GM21381 (cell line): ENCODE results near the gene CMSS1.

Experiments used
- ATAC-seq: cut with Tn5 transposase; IDR thresholded peaks from one replicate; pipeline ENCODE4 v1.9.1; 2021; ENCODE audit warnings: mild to moderate bottlenecking, moderate library complexity; ENCODE audit not compliant: unreplicated experiment

CMSS1 gene

GRCh38 chr3:100158918-100159330, 341.3 kb downstream of the CMSS1 start:
- no peak for ATAC-seq

- no peak for ATAC-seq
Observed at GRCh38 chr3:100159331-100160153, 341.9 kb downstream of the CMSS1 start.

- no peak for ATAC-seq
Observed at GRCh38 chr3:100160521-100160920, 342.9 kb downstream of the CMSS1 start.

- ATAC-seq, result no peak
Observed at GRCh38 chr3:100163787-100164186, 346.1 kb downstream of the CMSS1 start.

GRCh38 chr3:100164743-100165142, 347.1 kb downstream of the CMSS1 start:
- no peak for ATAC-seq

- ATAC-seq, result no peak
Observed at GRCh38 chr3:100165926-100166550, 348.4 kb downstream of the CMSS1 start.

- ATAC-seq, result no peak
Observed at GRCh38 chr3:100169201-100169920, 351.7 kb downstream of the CMSS1 start.

GRCh38 chr3:100170486-100170885, 352.8 kb downstream of the CMSS1 start:
- ATAC-seq, result no peak

GRCh38 chr3:100171211-100171914, 353.7 kb downstream of the CMSS1 start:
- ATAC-seq, result no peak

- ATAC-seq, result no peak
Observed at GRCh38 chr3:100173961-100174360, 356.3 kb downstream of the CMSS1 start.

- ATAC-seq, result no peak
Observed at GRCh38 chr3:100175637-100176280, 358.1 kb downstream of the CMSS1 start.

GRCh38 chr3:100179692-100180349, 362.2 kb downstream of the CMSS1 start:
- ATAC-seq, result no peak

- no peak for ATAC-seq
Observed at GRCh38 chr3:100183608-100184125, 366.0 kb downstream of the CMSS1 start.

GRCh38 chr3:100184948-100185570, 367.4 kb downstream of the CMSS1 start:
- no peak for ATAC-seq

- no peak for ATAC-seq
Observed at GRCh38 chr3:100185847-100186246, 368.2 kb downstream of the CMSS1 start.

- ATAC-seq, result no peak
Observed at GRCh38 chr3:100189444-100189964, 371.8 kb downstream of the CMSS1 start.

- ATAC-seq, result no peak
Observed at GRCh38 chr3:100195375-100195774, 377.7 kb downstream of the CMSS1 start.

- no peak for ATAC-seq
Observed at GRCh38 chr3:100197876-100198275, 380.2 kb downstream of the CMSS1 start.

- no peak for ATAC-seq
Observed at GRCh38 chr3:100198579-100199269, 381.1 kb downstream of the CMSS1 start.
